ENCODE measurements around the gene MTCL1. TPM values are rescaled to one million over a fixed set of nuclear protein-coding genes. Genes with fewer than 3 reads are reported as not detected.
A peak's percentile ranks its signal among the peaks of the same experiment; 100 is the strongest.

The MTCL1 gene
- total RNA-seq, 5 donors from 2014 or later (not counting 1 experiment from before 2014, with no cell fraction given) = 0.40 to 0.98 (median 0.83) TPM

DNA sequence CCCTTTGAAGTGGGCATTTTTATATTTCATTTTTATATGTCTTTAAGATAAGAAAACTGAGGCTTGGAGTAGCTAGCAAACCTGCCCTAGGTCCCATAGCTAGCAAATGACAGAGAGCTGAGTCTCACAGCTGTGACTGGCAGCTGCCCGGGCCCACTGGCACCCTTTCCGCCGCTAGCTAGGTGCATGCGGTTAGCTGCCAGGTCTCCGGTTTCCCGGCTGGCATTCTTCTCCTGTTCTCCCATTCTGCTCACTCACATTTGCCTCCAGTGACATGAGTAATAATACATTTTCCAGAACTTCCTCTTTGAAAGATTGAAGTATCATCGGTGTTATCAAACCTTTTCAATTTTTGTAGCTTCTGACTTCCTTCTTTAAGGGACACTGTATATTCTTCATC lies 38.7 kb downstream of the MTCL1 start:
- Histone ChIP-seq H3K9me3 (peaks cover 3% of the 10 kb centered on the region), H3K27me3 (replicated peaks in 1 of 2; ENCODE audit: control insufficient read depth in 2 of 2, extremely low read depth in 1 of 2, insufficient read depth in 2 of 2, low read length in 1 of 2) (no peaks in the 10 kb centered on the region), H3K4me1 (ENCODE audit: control insufficient read depth in 1 of 2, extremely low read depth in 1 of 2, insufficient read depth in 2 of 2, low read length in 2 of 2) (peaks cover 27 to 34% of the 10 kb centered on the region in 2 experiments), H3K4me3 (ENCODE audit: control insufficient read depth in 1 of 2, extremely low read depth in 1 of 2, low read length in 1 of 2) (no peak overlapping the region), H3K27ac (ENCODE audit: low read length) (no peak overlapping the region), H3K36me3 (ENCODE audit: control insufficient read depth in 2 of 2, extremely low read depth in 1 of 2, insufficient read depth in 1 of 2, low read length in 1 of 2) (no peaks in the 10 kb centered on the region)
- Mint-ChIP-seq H3K36me3 (peaks cover 7% of the 10 kb centered on the region), H3K27me3 (peaks cover 0 to 1% of the 10 kb centered on the region in 2 donors), H3K4me1 (peaks cover 42 to 48% (median 44%) of the 10 kb centered on the region in 3 donors), H3K27ac (no peak overlapping the region), H3K9me3 (peaks cover 11 to 14% (median 12%) of the 10 kb centered on the region in 3 donors), H3K4me3 (peak overlapping the region in 1 of 3 donors; percentile 70)
- no peak for DNase-seq
- CTCF ChIA-PET = interaction anchor here (0.6 to 1.9 kb wide), 2 partner anchors 24 to 244 kb away, joined by 4 read pairs; no protein-coding TSS in a partner anchor
- ATAC-seq (replicated peaks in 1 of 4) = no peak
- 89% methylated on average over 6 of the region's 7 CpGs for WGBS (ENCODE audit: insufficient coverage)
- POLR2A ChIA-PET = no interaction called here

DNA sequence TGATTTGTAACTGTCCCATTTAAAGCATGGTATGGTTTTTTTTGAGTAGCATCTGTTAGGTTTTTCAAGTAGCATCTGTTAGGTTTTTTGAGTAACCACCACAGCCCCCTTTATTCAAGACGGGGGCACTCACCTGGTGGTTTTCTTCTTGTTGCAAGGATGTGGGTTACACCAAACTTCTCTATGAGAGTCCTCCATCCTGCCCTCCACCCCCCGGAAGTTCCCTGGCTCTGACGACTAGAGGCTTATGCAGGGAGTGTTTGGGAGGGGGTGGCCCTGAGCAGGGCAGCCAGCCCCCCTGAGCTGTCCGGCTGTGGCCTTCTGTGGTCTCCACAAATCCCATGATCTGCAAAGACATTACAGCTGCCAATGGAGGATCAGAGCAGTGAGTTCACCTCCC lies 39.3 kb downstream of the MTCL1 start:
- Histone ChIP-seq H3K36me3 (ENCODE audit: control insufficient read depth in 2 of 2, extremely low read depth in 1 of 2, insufficient read depth in 1 of 2, low read length in 1 of 2) (no peaks in the 10 kb centered on the region), H3K4me3 (ENCODE audit: control insufficient read depth in 1 of 2, extremely low read depth in 1 of 2, low read length in 1 of 2) (no peak overlapping the region), H3K4me1 (ENCODE audit: control insufficient read depth in 1 of 2, extremely low read depth in 1 of 2, insufficient read depth in 2 of 2, low read length in 2 of 2) (peaks cover 27 to 34% of the 10 kb centered on the region in 2 experiments), H3K27ac (ENCODE audit: low read length) (no peak overlapping the region), H3K27me3 (replicated peaks in 1 of 2; ENCODE audit: control insufficient read depth in 2 of 2, extremely low read depth in 1 of 2, insufficient read depth in 2 of 2, low read length in 1 of 2) (no peaks in the 10 kb centered on the region), H3K9me3 (peaks cover 3% of the 10 kb centered on the region)
- peaks cover 11 to 14% (median 12%) of the 10 kb centered on the region in 3 donors for H3K9me3 Mint-ChIP-seq
- H3K4me3 Mint-ChIP-seq = peak overlapping the region in 2 of 3 donors; percentile 29 to 70
- no peaks in the 10 kb centered on the region for H3K27me3 Mint-ChIP-seq
- DNase-seq (peak in 34 of 35 experiments; percentile 14 to 81 (median 68)), ATAC-seq (replicated peaks in 1 of 4) (peak; percentile 73 to 95 (median 86))
- ChIA-PET POLR2A (no interaction called here), CTCF (interaction anchor here in 1 of 2 donors (0.6 kb wide), 1 partner anchor 24 kb away, joined by 4 read pairs; no protein-coding TSS in a partner anchor)
- H3K27ac Mint-ChIP-seq = peak overlapping the region in 1 of 2 donors; percentile 55
- peaks cover 44 to 53% (median 47%) of the 10 kb centered on the region in 3 donors for H3K4me1 Mint-ChIP-seq
- WGBS (ENCODE audit: insufficient coverage) = no CpG with 5 or more reads among the region's 4 CpGs
- H3K36me3 Mint-ChIP-seq = peaks cover 7% of the 10 kb centered on the region

DNA sequence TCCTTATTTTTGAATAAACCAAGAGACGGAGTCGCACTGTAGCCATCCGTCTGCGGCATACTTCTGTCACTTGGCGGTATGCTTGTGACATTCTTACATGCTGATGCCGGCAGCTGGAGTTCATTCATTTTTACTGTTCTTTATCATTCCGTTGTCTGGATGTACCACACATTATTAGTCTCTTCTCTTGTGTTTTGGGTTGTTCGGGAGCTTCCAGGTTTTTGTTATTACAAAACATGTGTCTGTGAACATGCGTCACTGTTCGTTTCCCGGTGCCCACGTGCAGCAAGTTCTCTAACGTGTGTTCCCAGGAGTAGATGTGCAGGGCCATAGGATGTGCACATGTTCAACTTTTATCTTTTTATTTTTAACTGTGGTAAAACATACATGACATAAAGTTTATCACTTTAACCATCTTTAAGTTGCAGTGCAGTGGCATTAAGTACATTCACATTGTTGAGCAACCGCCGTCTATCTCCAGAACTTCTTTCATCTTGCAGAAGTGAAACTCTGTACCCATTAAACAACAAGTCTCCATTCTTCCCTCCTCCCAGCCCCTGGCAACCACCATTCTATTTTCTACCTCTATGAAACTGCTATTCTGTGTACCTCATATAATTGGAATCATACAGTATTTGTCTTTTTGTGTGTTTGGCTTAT lies 40.1 kb downstream of the MTCL1 start:
- H3K27me3 ChIP-seq (replicated peaks in 1 of 2; ENCODE audit: control insufficient read depth in 2 of 2, extremely low read depth in 1 of 2, insufficient read depth in 2 of 2, low read length in 1 of 2) = no peaks in the 10 kb centered on the region
- 33% methylated on average over 7 of the region's 15 CpGs for WGBS (ENCODE audit: insufficient coverage)
- peaks cover 11 to 14% (median 12%) of the 10 kb centered on the region in 3 donors for H3K9me3 Mint-ChIP-seq
- H3K4me1 Mint-ChIP-seq = peaks cover 48 to 53% (median 50%) of the 10 kb centered on the region in 3 donors
- DNase-seq = peak in 2 of 35 experiments; percentile 7 to 9
- H3K36me3 ChIP-seq (ENCODE audit: control insufficient read depth in 2 of 2, extremely low read depth in 1 of 2, insufficient read depth in 1 of 2, low read length in 1 of 2) = no peaks in the 10 kb centered on the region
- peak overlapping the region in 1 of 3 donors; percentile 43 for H3K4me3 Mint-ChIP-seq
- POLR2A ChIA-PET = no interaction called here
- H3K36me3 Mint-ChIP-seq = peaks cover 7% of the 10 kb centered on the region
- H3K27me3 Mint-ChIP-seq = no peaks in the 10 kb centered on the region
- H3K27ac ChIP-seq (ENCODE audit: low read length) = no peak overlapping the region
- H3K4me1 ChIP-seq (ENCODE audit: control insufficient read depth in 1 of 2, extremely low read depth in 1 of 2, insufficient read depth in 2 of 2, low read length in 2 of 2) = peaks cover 32 to 35% of the 10 kb centered on the region in 2 experiments
- CTCF ChIA-PET = no interaction called here
- peaks cover 3% of the 10 kb centered on the region for H3K9me3 ChIP-seq
- no peak overlapping the region for H3K4me3 ChIP-seq (ENCODE audit: control insufficient read depth in 1 of 2, extremely low read depth in 1 of 2, low read length in 1 of 2)
- peak in 1 of 4 experiments; percentile 17 for ATAC-seq (replicated peaks in 1 of 4)
- H3K27ac Mint-ChIP-seq = no peak overlapping the region

- no peaks in the 10 kb centered on the region for H3K27me3 Mint-ChIP-seq
- H3K9me3 Mint-ChIP-seq = peaks cover under 1 to 4% (median 3%) of the 10 kb centered on the region in 3 donors
- 82% methylated on average over 3 of the region's 6 CpGs for WGBS (ENCODE audit: insufficient coverage)
- ChIA-PET POLR2A (interaction anchor here in 1 of 2 donors (0.6 kb wide), 1 partner anchor 55 kb away, joined by 3 read pairs; no protein-coding TSS in a partner anchor), CTCF (no interaction called here)
- ATAC-seq (replicated peaks in 1 of 4) (no peak), DNase-seq (no peak)
- no peak overlapping the region for H3K27ac Mint-ChIP-seq
- no peak overlapping the region for H3K4me3 ChIP-seq (ENCODE audit: control insufficient read depth in 1 of 2, extremely low read depth in 1 of 2, low read length in 1 of 2)
- no peaks in the 10 kb centered on the region for H3K36me3 Mint-ChIP-seq
- H3K36me3 ChIP-seq (ENCODE audit: control insufficient read depth in 2 of 2, extremely low read depth in 1 of 2, insufficient read depth in 1 of 2, low read length in 1 of 2) = no peaks in the 10 kb centered on the region
- H3K4me1 Mint-ChIP-seq = peaks cover 43 to 48% (median 45%) of the 10 kb centered on the region in 3 donors
- no peak overlapping the region for H3K27ac ChIP-seq (ENCODE audit: low read length)
- H3K4me1 ChIP-seq (ENCODE audit: control insufficient read depth in 1 of 2, extremely low read depth in 1 of 2, insufficient read depth in 2 of 2, low read length in 2 of 2) = peaks cover 23 to 34% of the 10 kb centered on the region in 2 experiments
- no peaks in the 10 kb centered on the region for H3K27me3 ChIP-seq (replicated peaks in 1 of 2; ENCODE audit: control insufficient read depth in 2 of 2, extremely low read depth in 1 of 2, insufficient read depth in 2 of 2, low read length in 1 of 2)
- H3K9me3 ChIP-seq = no peaks in the 10 kb centered on the region
- H3K4me3 Mint-ChIP-seq = no peak overlapping the region
Measured at GRCh38 chr18:8747440-8747937, 42.1 kb downstream of the MTCL1 start.

DNA sequence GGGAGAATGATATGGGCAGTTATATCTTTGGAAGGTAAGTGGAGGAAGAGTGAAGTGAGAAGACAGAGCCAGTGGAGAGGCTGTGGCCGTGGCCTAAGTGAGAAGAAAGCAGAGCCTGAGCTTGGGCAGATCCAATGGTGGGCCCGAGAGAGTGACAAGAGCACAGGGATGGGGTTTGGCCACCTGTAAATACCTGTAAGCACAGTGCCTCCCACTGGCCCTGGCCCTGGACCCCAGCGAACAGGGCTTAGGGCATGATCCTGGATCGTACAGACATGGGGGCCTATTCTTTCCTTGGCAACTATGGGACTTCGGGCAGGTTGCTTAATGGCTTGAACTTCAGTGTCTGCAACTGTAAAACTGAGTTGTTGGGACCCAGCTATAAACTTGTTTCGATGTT lies 44.1 kb downstream of the MTCL1 start:
- peaks cover 27 to 33% (median 30%) of the 10 kb centered on the region in 3 donors for H3K4me1 Mint-ChIP-seq
- Histone ChIP-seq H3K4me1 (ENCODE audit: control insufficient read depth in 1 of 2, extremely low read depth in 1 of 2, insufficient read depth in 2 of 2, low read length in 2 of 2) (peaks cover 14 to 15% of the 10 kb centered on the region in 2 experiments), H3K36me3 (ENCODE audit: control insufficient read depth in 2 of 2, extremely low read depth in 1 of 2, insufficient read depth in 1 of 2, low read length in 1 of 2) (no peaks in the 10 kb centered on the region), H3K9me3 (no peaks in the 10 kb centered on the region), H3K27me3 (replicated peaks in 1 of 2; ENCODE audit: control insufficient read depth in 2 of 2, extremely low read depth in 1 of 2, insufficient read depth in 2 of 2, low read length in 1 of 2) (no peaks in the 10 kb centered on the region), H3K27ac (ENCODE audit: low read length) (no peak overlapping the region), H3K4me3 (ENCODE audit: control insufficient read depth in 1 of 2, extremely low read depth in 1 of 2, low read length in 1 of 2) (no peak overlapping the region)
- H3K27me3 Mint-ChIP-seq = no peaks in the 10 kb centered on the region
- ChIA-PET POLR2A (no interaction called here), CTCF (no interaction called here)
- 97% methylated on average over 5 of the region's 6 CpGs for WGBS (ENCODE audit: insufficient coverage)
- H3K27ac Mint-ChIP-seq = no peak overlapping the region
- DNase-seq (no peak), ATAC-seq (replicated peaks in 1 of 4) (no peak)
- H3K9me3 Mint-ChIP-seq = no peaks in the 10 kb centered on the region
- no peaks in the 10 kb centered on the region for H3K36me3 Mint-ChIP-seq
- H3K4me3 Mint-ChIP-seq = no peak overlapping the region

GRCh38 chr18:8750954-8751415 lies 45.6 kb downstream of the MTCL1 start:
- Histone ChIP-seq H3K27ac (ENCODE audit: low read length) (no peak overlapping the region), H3K36me3 (ENCODE audit: control insufficient read depth in 2 of 2, extremely low read depth in 1 of 2, insufficient read depth in 1 of 2, low read length in 1 of 2) (no peaks in the 10 kb centered on the region), H3K4me3 (ENCODE audit: control insufficient read depth in 1 of 2, extremely low read depth in 1 of 2, low read length in 1 of 2) (no peak overlapping the region), H3K4me1 (ENCODE audit: control insufficient read depth in 1 of 2, extremely low read depth in 1 of 2, insufficient read depth in 2 of 2, low read length in 2 of 2) (peaks cover 15 to 19% of the 10 kb centered on the region in 2 experiments), H3K9me3 (no peaks in the 10 kb centered on the region), H3K27me3 (replicated peaks in 1 of 2; ENCODE audit: control insufficient read depth in 2 of 2, extremely low read depth in 1 of 2, insufficient read depth in 2 of 2, low read length in 1 of 2) (no peaks in the 10 kb centered on the region)
- WGBS (ENCODE audit: insufficient coverage) = 92% methylated on average over 3 of the region's 8 CpGs
- Mint-ChIP-seq H3K9me3 (no peaks in the 10 kb centered on the region), H3K4me1 (peaks cover 28 to 33% (median 32%) of the 10 kb centered on the region in 3 donors), H3K36me3 (no peaks in the 10 kb centered on the region), H3K4me3 (no peak overlapping the region), H3K27ac (no peak overlapping the region), H3K27me3 (no peaks in the 10 kb centered on the region)
- CTCF ChIA-PET = no interaction called here
- POLR2A ChIA-PET = no interaction called here
- no peak for DNase-seq
- ATAC-seq (replicated peaks in 1 of 4) = no peak

Measured in T-cell (primary cell).